ENCODE measurements around the gene PPP1R12C.
A peak's percentile ranks its signal among the peaks of the same experiment; 100 is the strongest.
"Not testable (repeated sequence)": the region's sequence is repeated elsewhere in the genome, so short reads cannot be mapped to it uniquely, and the experiment has no call there.

The PPP1R12C gene

GRCh38 chr19:55076321-55076720 lies 41.1 kb downstream of the PPP1R12C start:
- no peak for DNase-seq (ENCODE audit: low read depth in 2 of 2)

- DNase-seq (ENCODE audit: low read depth in 2 of 2) = no peak
Measured at GRCh38 chr19:55075371-55075998, 42.0 kb downstream of the PPP1R12C start, which contains the start of gene EPS8L1. EPS8L1 (plus strand) TSS chr19:55075869; CDS start chr19:55076445, 576 bp downstream.

GRCh38 chr19:55071913-55072312 lies 45.5 kb downstream of the PPP1R12C start:
- DNase-seq (ENCODE audit: low read depth in 2 of 2) = no peak

GRCh38 chr19:55071129-55071502 lies 46.3 kb downstream of the PPP1R12C start:
- no peak for DNase-seq (ENCODE audit: low read depth in 2 of 2)

GRCh38 chr19:55070466-55071128 lies 46.8 kb downstream of the PPP1R12C start:
- DNase-seq (ENCODE audit: low read depth in 2 of 2) = no peak

GRCh38 chr19:55069865-55070197 lies 47.6 kb downstream of the PPP1R12C start:
- no peak for DNase-seq (ENCODE audit: low read depth in 2 of 2)

GRCh38 chr19:55068950-55069864 lies 48.2 kb downstream of the PPP1R12C start:
- DNase-seq (ENCODE audit: low read depth in 2 of 2) = no peak

- no peak for DNase-seq (ENCODE audit: low read depth in 2 of 2)
Measured at GRCh38 chr19:55067869-55068268, 49.6 kb downstream of the PPP1R12C start.

GRCh38 chr19:55066107-55066709 lies 51.2 kb downstream of the PPP1R12C start:
- DNase-seq (ENCODE audit: low read depth in 2 of 2) = no peak

GRCh38 chr19:55065516-55065915 lies 51.9 kb downstream of the PPP1R12C start:
- DNase-seq (ENCODE audit: low read depth in 2 of 2) = not testable (repeated sequence)

GRCh38 chr19:55063492-55063843 lies 54.0 kb downstream of the PPP1R12C start:
- DNase-seq (ENCODE audit: low read depth in 2 of 2) = no peak

- DNase-seq (ENCODE audit: low read depth in 2 of 2) = peak; percentile 96 to 97
Measured at GRCh38 chr19:55062735-55063491, 54.5 kb downstream of the PPP1R12C start, which contains the start of gene RDH13. RDH13 (minus strand) TSS chr19:55063148; CDS start chr19:55063032, 116 bp downstream.

- DNase-seq (ENCODE audit: low read depth in 2 of 2) = not testable (repeated sequence)
Measured at GRCh38 chr19:55060287-55060686, 57.1 kb downstream of the PPP1R12C start.

- no peak for DNase-seq (ENCODE audit: low read depth in 2 of 2)
Measured at GRCh38 chr19:55058781-55059610, 58.4 kb downstream of the PPP1R12C start.

- DNase-seq (ENCODE audit: low read depth in 2 of 2) = no peak
Measured at GRCh38 chr19:55056827-55057226, 60.6 kb downstream of the PPP1R12C start.

GRCh38 chr19:55053735-55054134 lies 63.7 kb downstream of the PPP1R12C start:
- no peak for DNase-seq (ENCODE audit: low read depth in 2 of 2)

GRCh38 chr19:55050749-55051532 lies 66.5 kb downstream of the PPP1R12C start:
- no peak for DNase-seq (ENCODE audit: low read depth in 2 of 2)

GRCh38 chr19:55048446-55048845 lies 69.0 kb downstream of the PPP1R12C start:
- no peak for DNase-seq (ENCODE audit: low read depth in 2 of 2)

GRCh38 chr19:55047951-55048350 lies 69.5 kb downstream of the PPP1R12C start:
- no peak for DNase-seq (ENCODE audit: low read depth in 2 of 2)
